ENCODE measurements around the gene ABCB1.

GRCh38 chr7:87505122-87505521 lies 95.6 kb downstream of the ABCB1 start:
- TF ChIP-seq HDAC6 (IDR thresholded peaks at IDR 0.05; ENCODE audit: low read depth, low read length): no peak
- no peak for TF ChIP-seq RREB1 (CRISPR knock-in tag; IDR thresholded peaks at IDR 0.05)
- no peak for TF ChIP-seq CTCF (IDR thresholded peaks at IDR 0.05 in 2 of 3, conservative IDR thresholded peaks at IDR 0.05 in 1 of 3; ENCODE audit: insufficient read depth in 2 of 3, low read depth in 1 of 3, low read length in 3 of 3)
- TF ChIP-seq ETV5 (CRISPR knock-in tag; IDR thresholded peaks at IDR 0.05; ENCODE audit: low read depth): no peak
- no peak for TF ChIP-seq EZH2 (IDR thresholded peaks at IDR 0.05; ENCODE audit: borderline replicate concordance, low read depth, low read length)
- TF ChIP-seq PCBP2 (IDR thresholded peaks at IDR 0.05; ENCODE audit: low read depth, low read length, poor library complexity, severe bottlenecking): no peak
- no peak for TF ChIP-seq ZNF444 (CRISPR knock-in tag; IDR thresholded peaks at IDR 0.05)
- no peak for TF ChIP-seq EP300 (IDR thresholded peaks at IDR 0.05; ENCODE audit: low read length)
- TF ChIP-seq ARNT (IDR thresholded peaks at IDR 0.05): no peak
- TF ChIP-seq MXI1 (IDR thresholded peaks at IDR 0.05; ENCODE audit: low read depth, low read length): no peak
- TF ChIP-seq SMARCC2 (IDR thresholded peaks at IDR 0.05; ENCODE audit: low read depth): no peak
- TF ChIP-seq E2F5 (CRISPR knock-in tag; IDR thresholded peaks at IDR 0.05): no peak

Data from K562 (cell line).